ENCODE data around the gene KATNBL1.

- TF ChIP-seq EP300 (IDR thresholded peaks at IDR 0.05), result no peak
- no peak for TF ChIP-seq CTCF (IDR thresholded peaks at IDR 0.05)
Measured at GRCh38 chr15:34203936-34204335, 6.0 kb downstream of the KATNBL1 start.
